ENCODE results near the gene SLC25A21. TPM values are rescaled to one million over a fixed set of nuclear protein-coding genes. Genes with fewer than 3 reads are reported as not detected.

SLC25A21 gene
- total and polyA plus RNA-seq, 2 experiments from 2014 or later, result 10.6 to 12.1 TPM

DNA sequence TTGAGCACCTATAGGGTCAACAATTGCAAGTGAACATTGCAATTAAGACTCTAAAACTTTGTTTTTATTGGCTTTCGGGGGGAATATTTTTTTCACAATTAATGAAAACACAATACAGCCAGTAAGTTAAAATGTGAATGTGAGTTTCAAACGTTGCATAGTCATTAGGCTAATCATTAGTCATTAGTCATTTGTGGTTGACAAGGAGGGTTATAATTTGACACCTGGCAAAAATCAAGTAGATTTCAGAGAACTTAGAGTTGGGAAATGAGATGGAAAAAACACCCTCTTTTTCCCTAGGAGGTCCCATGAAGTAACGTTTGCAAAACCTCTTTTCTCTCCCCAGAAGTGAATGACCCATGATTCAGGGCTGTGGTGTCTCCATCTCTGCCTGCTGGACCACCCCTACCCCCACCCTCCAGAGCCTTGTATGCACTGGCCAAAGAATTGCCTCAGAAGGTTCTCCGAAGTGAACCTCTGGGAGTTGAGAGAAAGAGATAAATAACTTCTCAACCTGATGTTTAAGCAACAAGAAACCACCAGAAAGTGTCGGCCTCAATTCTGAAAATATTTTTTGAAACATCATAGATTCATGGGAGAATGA, 314.5 kb downstream of the SLC25A21 start:
- Histone ChIP-seq H3K36me3 (ENCODE audit: insufficient read depth) (no peaks in the 10 kb centered on the region), H3K79me2 (replicated peaks; ENCODE audit: insufficient read depth) (no peaks in the 10 kb centered on the region), H3K4me1 (ENCODE audit: insufficient read depth) (peaks cover 3% of the 10 kb centered on the region; the same call in 1 of the 2 replicates), H3K9me2 (ENCODE audit: insufficient read depth) (no peaks in the 10 kb centered on the region), H3K4me3 (no peak overlapping the region), H3F3A (replicated peaks; ENCODE audit: low read depth) (no peaks in the 10 kb centered on the region), H3K27ac (ENCODE audit: low read depth) (no peak overlapping the region), H2AFZ (no peak overlapping the region), H3K4me2 (no peak overlapping the region), H4K20me1 (replicated peaks; ENCODE audit: insufficient read depth) (no peaks in the 10 kb centered on the region), H3K27me3 (ENCODE audit: insufficient read depth) (no peaks in the 10 kb centered on the region)
- H3K4me3 Mint-ChIP-seq, result no peak overlapping the region
- TF ChIP-seq, protein P1, sequence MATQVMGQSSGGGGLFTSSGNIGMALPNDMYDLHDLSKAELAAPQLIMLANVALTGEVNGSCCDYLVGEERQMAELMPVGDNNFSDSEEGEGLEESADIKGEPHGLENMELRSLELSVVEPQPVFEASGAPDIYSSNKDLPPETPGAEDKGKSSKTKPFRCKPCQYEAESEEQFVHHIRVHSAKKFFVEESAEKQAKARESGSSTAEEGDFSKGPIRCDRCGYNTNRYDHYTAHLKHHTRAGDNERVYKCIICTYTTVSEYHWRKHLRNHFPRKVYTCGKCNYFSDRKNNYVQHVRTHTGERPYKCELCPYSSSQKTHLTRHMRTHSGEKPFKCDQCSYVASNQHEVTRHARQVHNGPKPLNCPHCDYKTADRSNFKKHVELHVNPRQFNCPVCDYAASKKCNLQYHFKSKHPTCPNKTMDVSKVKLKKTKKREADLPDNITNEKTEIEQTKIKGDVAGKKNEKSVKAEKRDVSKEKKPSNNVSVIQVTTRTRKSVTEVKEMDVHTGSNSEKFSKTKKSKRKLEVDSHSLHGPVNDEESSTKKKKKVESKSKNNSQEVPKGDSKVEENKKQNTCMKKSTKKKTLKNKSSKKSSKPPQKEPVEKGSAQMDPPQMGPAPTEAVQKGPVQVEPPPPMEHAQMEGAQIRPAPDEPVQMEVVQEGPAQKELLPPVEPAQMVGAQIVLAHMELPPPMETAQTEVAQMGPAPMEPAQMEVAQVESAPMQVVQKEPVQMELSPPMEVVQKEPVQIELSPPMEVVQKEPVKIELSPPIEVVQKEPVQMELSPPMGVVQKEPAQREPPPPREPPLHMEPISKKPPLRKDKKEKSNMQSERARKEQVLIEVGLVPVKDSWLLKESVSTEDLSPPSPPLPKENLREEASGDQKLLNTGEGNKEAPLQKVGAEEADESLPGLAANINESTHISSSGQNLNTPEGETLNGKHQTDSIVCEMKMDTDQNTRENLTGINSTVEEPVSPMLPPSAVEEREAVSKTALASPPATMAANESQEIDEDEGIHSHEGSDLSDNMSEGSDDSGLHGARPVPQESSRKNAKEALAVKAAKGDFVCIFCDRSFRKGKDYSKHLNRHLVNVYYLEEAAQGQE (IDR thresholded peaks at IDR 0.05; ENCODE audit: unreplicated experiment), result no peak
- TF ChIP-seq ZNF114 (CRISPR knock-in tag; IDR thresholded peaks at IDR 0.05) (no peak), CTCF (conservative IDR thresholded peaks at IDR 0.05; ENCODE audit: low read depth in 2 of 2) (no peak), STAT1 (IDR thresholded peaks at IDR 0.05; ENCODE audit: unreplicated experiment) (no peak), JUNB (IDR thresholded peaks at IDR 0.05; ENCODE audit: unreplicated experiment) (no peak), NANOG (IDR thresholded peaks at IDR 0.05; ENCODE audit: borderline replicate concordance) (no peak), EZH2phosphoT487 (IDR thresholded peaks at IDR 0.05; ENCODE audit: unreplicated experiment) (no peak), CREB1 (CRISPR knock-in tag; IDR thresholded peaks at IDR 0.05; ENCODE audit: low read depth) (no peak), ZNF331 (CRISPR knock-in tag; IDR thresholded peaks at IDR 0.05; ENCODE audit: low read depth) (no peak), EZH2 (IDR thresholded peaks at IDR 0.05; ENCODE audit: low read depth, unreplicated experiment) (no peak), POLR2AphosphoS5 (IDR thresholded peaks at IDR 0.05; ENCODE audit: low read depth) (no peak), ZNF462 (CRISPR knock-in tag; IDR thresholded peaks at IDR 0.05) (no peak)
- TF ChIP-seq, protein P2, sequence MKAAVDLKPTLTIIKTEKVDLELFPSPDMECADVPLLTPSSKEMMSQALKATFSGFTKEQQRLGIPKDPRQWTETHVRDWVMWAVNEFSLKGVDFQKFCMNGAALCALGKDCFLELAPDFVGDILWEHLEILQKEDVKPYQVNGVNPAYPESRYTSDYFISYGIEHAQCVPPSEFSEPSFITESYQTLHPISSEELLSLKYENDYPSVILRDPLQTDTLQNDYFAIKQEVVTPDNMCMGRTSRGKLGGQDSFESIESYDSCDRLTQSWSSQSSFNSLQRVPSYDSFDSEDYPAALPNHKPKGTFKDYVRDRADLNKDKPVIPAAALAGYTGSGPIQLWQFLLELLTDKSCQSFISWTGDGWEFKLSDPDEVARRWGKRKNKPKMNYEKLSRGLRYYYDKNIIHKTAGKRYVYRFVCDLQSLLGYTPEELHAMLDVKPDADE (IDR thresholded peaks at IDR 0.05), result no peak
- H3K9me3 Mint-ChIP-seq, result no peaks in the 10 kb centered on the region
- H3K36me3 Mint-ChIP-seq (ENCODE audit: low read depth), result no peaks in the 10 kb centered on the region
- DNase-seq (ENCODE audit: low spot score), result no peak
- H3K4me1 Mint-ChIP-seq, result peaks cover 32% of the 10 kb centered on the region
- no peak overlapping the region for H3K27ac Mint-ChIP-seq
- no peak for ATAC-seq
- peaks cover 4% of the 10 kb centered on the region for H3K27me3 Mint-ChIP-seq (ENCODE audit: insufficient read depth, low read depth, poor library complexity)

All from GM23338 (cell line).